K562 (cell line): ENCODE results near the gene ZNF362. TPM values are rescaled to one million over a fixed set of nuclear protein-coding genes. Genes with fewer than 3 reads are reported as not detected.
A peak's percentile ranks its signal among the peaks of the same experiment; 100 is the strongest.

Experiments
- ARID3B ChIP-seq: fragments of 250-450 bp; sonication (Bioruptor Pico); IDR thresholded peaks from 2 replicates; pipeline ENCODE4 v1.4.0; 2020; ENCODE audit warnings: borderline replicate concordance
- BCL6 ChIP-seq: fragments of 250-450 bp; sonication (Bioruptor Pico); IDR thresholded peaks from 2 replicates; pipeline ENCODE4 v1.4.0; 2020
- BCOR ChIP-seq: fragments of 450-650 bp; IDR thresholded peaks from 2 replicates; pipeline ENCODE4 v1.6.1; 2016
- DACH1 ChIP-seq: fragments of 450-650 bp; IDR thresholded peaks from 2 replicates; pipeline ENCODE4 v1.6.1; 2018; ENCODE audit not compliant: partially characterized antibody
- DIDO1 ChIP-seq: fragments of 450-650 bp; IDR thresholded peaks from 2 replicates; pipeline ENCODE4 v1.6.1; 2016; ENCODE audit warnings: low read depth, missing biosample characterization, missing genetic modification characterization
- DLX4 ChIP-seq: fragments of 250-450 bp; sonication (Bioruptor Pico); IDR thresholded peaks from 2 replicates; pipeline ENCODE4 v1.6.1; 2021; ENCODE audit warnings: mild to moderate bottlenecking
- FIP1L1 ChIP-seq: fragments of 200-400 bp; formaldehyde crosslinking; IDR thresholded peaks from 2 replicates; pipeline ENCODE4 v1.6.1; 2018; ENCODE audit warnings: mild to moderate bottlenecking, low read depth, low read length; ENCODE audit not compliant: poor library complexity, severe bottlenecking
- GATAD2A ChIP-seq: fragments of 450-650 bp; IDR thresholded peaks from 2 replicates; pipeline ENCODE4 v1.6.1; 2017
- HBP1 ChIP-seq: fragments of 450-650 bp; formaldehyde crosslinking; IDR thresholded peaks from 2 replicates; pipeline ENCODE4 v1.4.0; 2022; ENCODE audit warnings: missing genetic modification characterization
- HMGXB4 ChIP-seq: sonication (generic); formaldehyde crosslinking; IDR thresholded peaks from 2 replicates; pipeline ENCODE4 v1.8.1; 2023; ENCODE audit warnings: mild to moderate bottlenecking, missing genetic modification reagents
- HNRNPUL1 ChIP-seq: fragments of 200-400 bp; formaldehyde crosslinking; IDR thresholded peaks from 2 replicates; pipeline ENCODE4 v1.6.1; 2017; ENCODE audit warnings: low read length
- KLF1 ChIP-seq: fragments of 450-650 bp; IDR thresholded peaks from 2 replicates; pipeline ENCODE4 v1.6.1; 2016; ENCODE audit warnings: missing genetic modification characterization, missing compliant biosample characterization
- MECOM ChIP-seq: fragments of 250-450 bp; sonication (Bioruptor Pico); IDR thresholded peaks from 2 replicates; pipeline ENCODE4 v1.8.0; 2022; ENCODE audit warnings: inconsistent platforms
- POLR2AphosphoS5 ChIP-seq: IDR thresholded peaks from 2 replicates; pipeline ENCODE4 v1.6.1; 2011; ENCODE audit warnings: mild to moderate bottlenecking, low read depth, low read length, moderate library complexity; ENCODE audit not compliant: control insufficient read depth, insufficient read depth
- RBM17 ChIP-seq: fragments of 200-400 bp; formaldehyde crosslinking; IDR thresholded peaks from 2 replicates; pipeline ENCODE4 v1.6.1; 2017; ENCODE audit warnings: low read depth, mild to moderate bottlenecking, low read length, borderline replicate concordance
- TBP ChIP-seq: optimal IDR thresholded peaks from 2 replicates; pipeline ENCODE3; 2011; ENCODE audit warnings: low read depth, low read length, improper control_type of control experiment
- THRB ChIP-seq: fragments of 450-650 bp; formaldehyde crosslinking; conservative IDR thresholded peaks from 2 replicates; pipeline ENCODE4 v1.4.0; 2022; ENCODE audit warnings: mild to moderate bottlenecking, missing genetic modification characterization
- U2AF1 ChIP-seq: fragments of 200-400 bp; formaldehyde crosslinking; optimal IDR thresholded peaks from 2 replicates; pipeline ENCODE3; 2017; ENCODE audit warnings: mild to moderate bottlenecking, low read depth, low read length, moderate library complexity
- VEZF1 ChIP-seq: fragments of 200-800 bp; sonication (Bioruptor generic); IDR thresholded peaks from 2 replicates; pipeline ENCODE4 v1.6.1; 2017; ENCODE audit warnings: missing genetic modification characterization, missing compliant biosample characterization
- ZNF124 ChIP-seq: sonication (generic); formaldehyde crosslinking; IDR thresholded peaks from 2 replicates; pipeline ENCODE4 v1.8.1; 2022; ENCODE audit warnings: missing genetic modification reagents
- ZNF212 ChIP-seq: fragments of 450-650 bp; formaldehyde crosslinking; IDR thresholded peaks from 2 replicates; pipeline ENCODE4 v1.4.0; 2020; ENCODE audit warnings: mild to moderate bottlenecking
- ZNF57 ChIP-seq: fragments of 450-650 bp; formaldehyde crosslinking; IDR thresholded peaks from 2 replicates; pipeline ENCODE4 v1.4.0; 2020; ENCODE audit warnings: mild to moderate bottlenecking, moderate library complexity
- polyA plus RNA-seq, 8 experiments: library from polyadenylated mRNA; depleted of rRNA in 4 of 8; stranded (reverse) in 5 of 8; unstranded in 3 of 8; fragments of >200 nt; fragmentation: Nextera tagmentation in 2 of 8; fragmentation: Illumina TruSeq in 1 of 8; extraction: Ambion mirVana in 2 of 8; extraction: Trizol in 1 of 8; gene quantifications; 2 replicates each; pipeline versions ENCODE4 v1.2.1 to v1.2.3, GENCODE V29; 2011 to 2014; ENCODE audit warnings: inconsistent platforms in 1 of 8, missing spikeins in 1 of 8
- total RNA-seq, 7 experiments: library from RNA; depleted of rRNA in 6 of 7; stranded (reverse); fragments of >200 nt in 6 of 7; fragmentation: Illumina TruSeq in 2 of 7; extraction: Trizol in 2 of 7; gene quantifications; 2 replicates each; pipeline versions ENCODE4 v1.2.1 to v1.2.3, GENCODE V29; 2011 to 2021; ENCODE audit warnings: low replicate concordance in 1 of 7

Gene ZNF362
- total and polyA plus RNA-seq, 9 of the 15 experiments (the other 6 are each of a cell fraction or from before 2014, with no cell fraction given) = 0.01 to 1.1 (median 0.35) TPM; not detected in 1

GRCh38 chr1:33295450-33296081, 39.3 kb downstream of the ZNF362 start (continued):
- TF ChIP-seq VEZF1 (CRISPR knock-in tag) (no peak), HNRNPUL1 (no peak), TBP (no peak), BCL6 (CRISPR knock-in tag) (no peak), U2AF1 (no peak), RBM17 (no peak), ZNF212 (CRISPR knock-in tag) (no peak), KLF1 (tag) (no peak), POLR2AphosphoS5 (no peak), DIDO1 (no peak), DLX4 (CRISPR knock-in tag) (no peak), GATAD2A (no peak), BCOR (peak; percentile 93), FIP1L1 (no peak), DACH1 (no peak), HBP1 (CRISPR knock-in tag) (no peak), HMGXB4 (CRISPR knock-in tag) (no peak), ARID3B (CRISPR knock-in tag) (no peak), THRB (CRISPR knock-in tag) (no peak), ZNF57 (CRISPR knock-in tag) (no peak), ZNF124 (CRISPR knock-in tag) (no peak), MECOM (CRISPR knock-in tag) (no peak)
